ENCODE measurements around the gene PSMB2. TPM values are rescaled to one million over a fixed set of nuclear protein-coding genes. Genes with fewer than 3 reads are reported as not detected.

Gene PSMB2
- polyA plus RNA-seq, 2 of the 4 experiments (the other 2 are of a cell fraction), result 84.6 to 88.3 TPM

DNA sequence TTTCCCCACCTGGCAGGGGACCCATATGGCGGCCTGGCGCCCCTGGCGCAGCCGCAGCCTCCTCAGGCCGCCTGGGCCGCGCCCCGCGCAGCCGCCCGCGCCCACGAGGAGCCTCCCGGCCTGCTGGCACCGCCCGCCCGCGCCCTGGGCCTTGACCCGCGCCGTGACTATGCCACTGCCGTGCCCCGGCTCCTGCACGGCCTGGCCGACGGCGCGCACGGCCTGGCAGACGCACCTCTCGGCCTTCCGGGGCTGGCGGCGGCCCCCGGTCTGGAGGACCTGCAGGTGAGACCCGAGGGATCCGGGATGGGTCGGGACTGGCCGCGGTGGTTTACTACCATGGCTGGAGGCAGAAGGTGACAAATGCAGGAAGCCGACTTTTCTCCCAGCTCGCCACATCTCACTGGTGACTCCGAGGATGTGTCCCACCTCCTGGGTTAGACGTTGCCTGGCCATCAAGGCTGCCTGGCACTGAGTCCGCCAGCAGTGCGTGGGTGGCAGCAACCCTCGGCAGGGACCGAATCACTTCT is 67.1 kb downstream of the PSMB2 start:
- Histone ChIP-seq H3K9me3 (no peaks in the 10 kb centered on the region), H3K4me2 (no peak overlapping the region), H3K4me3 (no peak overlapping the region), H3K4me1 (no peaks in the 10 kb centered on the region; the same call in 2 of the 3 replicates), H3K27ac (no peak overlapping the region)
- DNase-seq (ENCODE audit: low read depth in 1 of 2, low spot score in 1 of 2) (no peak), FAIRE-seq (no peak), ATAC-seq (no peak)
- CTCF ChIA-PET, result interaction anchor here (1.2 to 5.1 kb wide), 3 partner anchors 9 to 153 kb away, joined by 3 to 47 read pairs (median 12); no protein-coding TSS in a partner anchor
- no peak for TF ChIP-seq POLR2A (IDR thresholded peaks at IDR 0.05; ENCODE audit: low read length)
- TF ChIP-seq TP53 (CRISPR knock-in tag; IDR thresholded peaks at IDR 0.05), result no peak
- TF ChIP-seq, protein P1, sequence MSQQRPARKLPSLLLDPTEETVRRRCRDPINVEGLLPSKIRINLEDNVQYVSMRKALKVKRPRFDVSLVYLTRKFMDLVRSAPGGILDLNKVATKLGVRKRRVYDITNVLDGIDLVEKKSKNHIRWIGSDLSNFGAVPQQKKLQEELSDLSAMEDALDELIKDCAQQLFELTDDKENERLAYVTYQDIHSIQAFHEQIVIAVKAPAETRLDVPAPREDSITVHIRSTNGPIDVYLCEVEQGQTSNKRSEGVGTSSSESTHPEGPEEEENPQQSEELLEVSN (IDR thresholded peaks at IDR 0.05; ENCODE audit: borderline replicate concordance, low read depth), result no peak
- TF ChIP-seq BHLHE40 (IDR thresholded peaks at IDR 0.05; ENCODE audit: low read depth, low read length), result no peak
- no peak for TF ChIP-seq CBX8 (IDR thresholded peaks at IDR 0.05)
- no peak for TF ChIP-seq SREBF2 (IDR thresholded peaks at IDR 0.05)
- TF ChIP-seq KDM5A (IDR thresholded peaks at IDR 0.05), result no peak
- TF ChIP-seq NR3C1 (IDR thresholded peaks at IDR 0.05), result no peak
- POLR2A ChIA-PET, result no interaction called here
- 96% methylated on average over 21 of the region's 48 CpGs for WGBS (ENCODE audit: missing lambda C conversion rate)

DNA sequence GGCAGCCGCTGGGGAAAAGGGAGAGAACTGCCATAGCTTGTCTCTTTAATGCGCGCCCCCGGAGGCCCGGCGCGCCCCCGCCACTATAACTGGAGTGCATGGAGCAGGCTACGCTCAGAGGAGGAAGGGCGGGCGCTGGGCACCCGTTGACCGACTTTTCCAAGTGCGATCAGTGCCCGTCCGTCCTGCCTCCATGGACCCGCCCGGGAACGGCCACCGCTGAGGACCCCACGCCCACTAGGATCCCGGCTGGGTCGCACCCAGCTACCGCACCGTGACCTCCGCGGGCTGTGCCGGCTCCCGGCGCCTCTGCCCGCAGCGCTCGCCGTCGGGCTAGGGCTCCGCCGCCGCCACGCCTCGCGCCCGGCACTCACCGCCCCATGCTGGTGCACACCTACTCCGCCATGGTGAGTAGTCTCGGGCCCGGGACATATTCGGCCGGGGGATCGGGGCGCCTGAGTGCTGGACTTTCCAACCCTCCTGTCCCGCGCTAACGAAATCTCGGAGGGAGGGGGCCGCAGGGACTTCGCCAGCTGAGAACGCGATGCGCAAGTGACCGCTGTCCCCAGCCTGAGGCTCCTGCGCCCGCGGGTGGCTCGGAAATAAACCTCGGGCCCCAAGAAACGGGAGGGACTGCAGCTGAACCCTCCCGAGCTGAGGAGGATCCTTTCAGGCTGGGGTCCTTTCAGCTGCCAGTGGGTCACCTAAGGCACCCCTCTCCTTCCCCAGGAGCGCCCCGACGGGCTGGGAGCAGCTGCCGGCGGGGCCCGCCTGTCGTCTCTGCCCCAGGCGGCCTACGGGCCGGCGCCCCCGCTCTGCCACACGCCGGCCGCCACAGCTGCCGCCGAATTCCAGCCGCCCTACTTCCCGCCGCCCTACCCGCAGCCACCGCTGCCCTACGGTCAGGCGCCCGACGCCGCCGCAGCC is 67.9 kb downstream of the PSMB2 start, which contains the start of gene TFAP2E:
TSS of gene TFAP2E (plus strand) at position 117 of the 927 bp plus-strand sequence. CDS start at position 381, 264 bp downstream.
- WGBS (ENCODE audit: missing lambda C conversion rate), result 98% methylated on average over 8 of the region's 95 CpGs
- TF ChIP-seq GATA3 (IDR thresholded peaks at IDR 0.05; ENCODE audit: borderline replicate concordance), result no peak
- TF ChIP-seq HOXB5 (CRISPR knock-in tag; IDR thresholded peaks at IDR 0.05), result no peak
- no peak for TF ChIP-seq POLR2AphosphoS2 (conservative IDR thresholded peaks at IDR 0.05; ENCODE audit: low read length)
- no peak for TF ChIP-seq CBX2 (IDR thresholded peaks at IDR 0.05; ENCODE audit: borderline replicate concordance, low read depth)
- no peak for TF ChIP-seq MYC (IDR thresholded peaks at IDR 0.05; ENCODE audit: borderline replicate concordance, low read length)
- TF ChIP-seq, protein P2, sequence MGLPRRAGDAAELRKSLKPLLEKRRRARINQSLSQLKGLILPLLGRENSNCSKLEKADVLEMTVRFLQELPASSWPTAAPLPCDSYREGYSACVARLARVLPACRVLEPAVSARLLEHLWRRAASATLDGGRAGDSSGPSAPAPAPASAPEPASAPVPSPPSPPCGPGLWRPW (IDR thresholded peaks at IDR 0.05), result no peak
- TF ChIP-seq RARB (CRISPR knock-in tag; IDR thresholded peaks at IDR 0.05), result no peak
- TF ChIP-seq FOSL2 (IDR thresholded peaks at IDR 0.05), result no peak
- TF ChIP-seq FOSL2 (CRISPR knock-in tag; IDR thresholded peaks at IDR 0.05), result no peak
- no peak for TF ChIP-seq POLR2A (IDR thresholded peaks at IDR 0.05; ENCODE audit: low read length)
- no peak for TF ChIP-seq PHF8 (IDR thresholded peaks at IDR 0.05; ENCODE audit: borderline replicate concordance, low read depth)
- no peak for TF ChIP-seq EHF (CRISPR knock-in tag; IDR thresholded peaks at IDR 0.05)
- TF ChIP-seq TFCP2L1 (CRISPR knock-in tag; IDR thresholded peaks at IDR 0.05), result no peak
- TF ChIP-seq, protein P3, sequence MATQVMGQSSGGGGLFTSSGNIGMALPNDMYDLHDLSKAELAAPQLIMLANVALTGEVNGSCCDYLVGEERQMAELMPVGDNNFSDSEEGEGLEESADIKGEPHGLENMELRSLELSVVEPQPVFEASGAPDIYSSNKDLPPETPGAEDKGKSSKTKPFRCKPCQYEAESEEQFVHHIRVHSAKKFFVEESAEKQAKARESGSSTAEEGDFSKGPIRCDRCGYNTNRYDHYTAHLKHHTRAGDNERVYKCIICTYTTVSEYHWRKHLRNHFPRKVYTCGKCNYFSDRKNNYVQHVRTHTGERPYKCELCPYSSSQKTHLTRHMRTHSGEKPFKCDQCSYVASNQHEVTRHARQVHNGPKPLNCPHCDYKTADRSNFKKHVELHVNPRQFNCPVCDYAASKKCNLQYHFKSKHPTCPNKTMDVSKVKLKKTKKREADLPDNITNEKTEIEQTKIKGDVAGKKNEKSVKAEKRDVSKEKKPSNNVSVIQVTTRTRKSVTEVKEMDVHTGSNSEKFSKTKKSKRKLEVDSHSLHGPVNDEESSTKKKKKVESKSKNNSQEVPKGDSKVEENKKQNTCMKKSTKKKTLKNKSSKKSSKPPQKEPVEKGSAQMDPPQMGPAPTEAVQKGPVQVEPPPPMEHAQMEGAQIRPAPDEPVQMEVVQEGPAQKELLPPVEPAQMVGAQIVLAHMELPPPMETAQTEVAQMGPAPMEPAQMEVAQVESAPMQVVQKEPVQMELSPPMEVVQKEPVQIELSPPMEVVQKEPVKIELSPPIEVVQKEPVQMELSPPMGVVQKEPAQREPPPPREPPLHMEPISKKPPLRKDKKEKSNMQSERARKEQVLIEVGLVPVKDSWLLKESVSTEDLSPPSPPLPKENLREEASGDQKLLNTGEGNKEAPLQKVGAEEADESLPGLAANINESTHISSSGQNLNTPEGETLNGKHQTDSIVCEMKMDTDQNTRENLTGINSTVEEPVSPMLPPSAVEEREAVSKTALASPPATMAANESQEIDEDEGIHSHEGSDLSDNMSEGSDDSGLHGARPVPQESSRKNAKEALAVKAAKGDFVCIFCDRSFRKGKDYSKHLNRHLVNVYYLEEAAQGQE (IDR thresholded peaks at IDR 0.05), result no peak
- TF ChIP-seq KDM1A (IDR thresholded peaks at IDR 0.05; ENCODE audit: low read depth), result no peak
- no peak for TF ChIP-seq SMC3 (IDR thresholded peaks at IDR 0.05)
- no peak for TF ChIP-seq ZNF302 (CRISPR knock-in tag; IDR thresholded peaks at IDR 0.05)
- no peak for TF ChIP-seq ZC3H11A (IDR thresholded peaks at IDR 0.05)
- Histone ChIP-seq H3K27ac (peak within 1 kb of the TSS; percentile 69 to 87), H3K9me3 (no peaks in the 10 kb centered on the region), H3K4me3 (peak within 1 kb of the TSS; percentile 71), H3K4me2 (peak within 1 kb of the TSS; percentile 82), H3K4me1 (no peaks in the 10 kb centered on the region; the same call in 2 of the 3 replicates)
- ATAC-seq (peak; percentile 68 to 83), FAIRE-seq (no peak), DNase-seq (ENCODE audit: low read depth in 1 of 2, low spot score in 1 of 2) (peak; percentile 38 to 66)
- POLR2A ChIA-PET, result interaction anchor here (0.5 to 1.6 kb wide), 4 partner anchors 10 to 196 kb away, joined by 4 to 6 read pairs (median 4); partner anchors contain the start of genes CLSPN, KIAA0319L and NCDN
- CTCF ChIA-PET, result interaction anchor here (1.2 to 5.1 kb wide), 6 partner anchors 9 to 154 kb away, joined by 3 to 47 read pairs (median 14); no protein-coding TSS in a partner anchor
